ENCODE data around the gene RSAD1. TPM values are rescaled to one million over a fixed set of nuclear protein-coding genes. Genes with fewer than 3 reads are reported as not detected.

The RSAD1 gene
- total and polyA plus RNA-seq, 10 of the 15 experiments (the other 5 are each of a cell fraction or from before 2014, with no cell fraction given) = 2.5 to 28.1 (median 22.6) TPM

DNA sequence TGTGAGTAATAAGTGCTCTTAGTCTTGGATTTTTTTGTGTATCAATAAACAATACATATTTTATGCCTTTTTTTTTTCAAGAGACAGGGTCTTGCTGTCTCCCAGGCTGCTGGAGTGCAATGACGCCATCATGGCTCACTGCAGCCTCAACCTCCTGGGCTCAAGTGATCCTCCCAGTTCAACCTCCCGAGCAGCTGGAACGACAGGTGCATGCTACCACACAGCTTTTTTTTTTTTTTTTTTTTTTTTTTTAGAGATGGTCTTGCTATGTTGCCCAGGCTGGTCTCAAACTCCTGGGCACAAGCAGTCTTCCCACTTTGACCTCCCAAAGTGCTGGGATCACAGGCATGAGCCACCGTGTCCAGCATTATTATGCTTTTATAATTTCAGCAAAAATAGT, 39.7 kb upstream of the RSAD1 start:
- no peak for FAIRE-seq
- ChIA-PET POLR2A (no interaction called here), CTCF (no interaction called here), RAD21 (ENCODE audit: unreplicated experiment) (no interaction called here), SMC1A (ENCODE audit: uncharacterized antibody, unreplicated experiment) (no interaction called here)
- no peak for DNase-seq (ENCODE audit: low read depth, low spot score)
- Histone ChIP-seq H3K27ac (ENCODE audit: control insufficient read depth, insufficient read depth) (no peak overlapping the region), H2AFZ (ENCODE audit: control insufficient read depth, low read depth, low read length) (no peak overlapping the region), H3K27me3 (replicated peaks in 1 of 2; ENCODE audit: control insufficient read depth in 2 of 2, insufficient read depth in 2 of 2, low read length in 1 of 2) (no peaks in the 10 kb centered on the region), H4K20me1 (ENCODE audit: control insufficient read depth, insufficient read depth) (no peaks in the 10 kb centered on the region), H3K4me1 (ENCODE audit: control insufficient read depth, insufficient read depth, low read length) (no peaks in the 10 kb centered on the region), H3K9ac (ENCODE audit: control insufficient read depth, insufficient read depth, low read length) (no peak overlapping the region), H3K36me3 (ENCODE audit: control insufficient read depth in 2 of 2, insufficient read depth in 2 of 2, low read length in 1 of 2) (no peaks in the 10 kb centered on the region), H3K79me2 (ENCODE audit: control insufficient read depth, insufficient read depth, low read length) (no peaks in the 10 kb centered on the region), H3K4me2 (ENCODE audit: control insufficient read depth, insufficient read depth) (no peak overlapping the region), H3K9me3 (replicated peaks; ENCODE audit: control insufficient read depth, insufficient read depth, low read length) (no peaks in the 10 kb centered on the region), H3K4me3 (no peak overlapping the region)
- no TSS peak for BruUV-seq (replicated peaks)
- 98% methylated on average over 4 of the region's 4 CpGs for WGBS (ENCODE audit: insufficient coverage, insufficient replicate concordance, low lambda C conversion rate, missing lambda C conversion rate)
- in situ Hi-C loops (cut with MboI) = no loop called here
- intact Hi-C loops (cut with micrococcal nuclease; ENCODE audit: unreplicated experiment) = no loop called here
- no peak for TF ChIP-seq EZH2 (IDR thresholded peaks at IDR 0.05; ENCODE audit: borderline replicate concordance, control insufficient read depth, low read depth, low read length)
- no peak for TF ChIP-seq ESRRA (IDR thresholded peaks at IDR 0.05; ENCODE audit: low read length)
- TF ChIP-seq BACH1 (IDR thresholded peaks at IDR 0.05; ENCODE audit: borderline replicate concordance) = no peak
- no peak for TF ChIP-seq SP1 (IDR thresholded peaks at IDR 0.05; ENCODE audit: low read depth, low read length)
- no peak for TF ChIP-seq KLF5 (IDR thresholded peaks at IDR 0.05; ENCODE audit: partially characterized antibody)
- ATAC-seq = no peak

DNA sequence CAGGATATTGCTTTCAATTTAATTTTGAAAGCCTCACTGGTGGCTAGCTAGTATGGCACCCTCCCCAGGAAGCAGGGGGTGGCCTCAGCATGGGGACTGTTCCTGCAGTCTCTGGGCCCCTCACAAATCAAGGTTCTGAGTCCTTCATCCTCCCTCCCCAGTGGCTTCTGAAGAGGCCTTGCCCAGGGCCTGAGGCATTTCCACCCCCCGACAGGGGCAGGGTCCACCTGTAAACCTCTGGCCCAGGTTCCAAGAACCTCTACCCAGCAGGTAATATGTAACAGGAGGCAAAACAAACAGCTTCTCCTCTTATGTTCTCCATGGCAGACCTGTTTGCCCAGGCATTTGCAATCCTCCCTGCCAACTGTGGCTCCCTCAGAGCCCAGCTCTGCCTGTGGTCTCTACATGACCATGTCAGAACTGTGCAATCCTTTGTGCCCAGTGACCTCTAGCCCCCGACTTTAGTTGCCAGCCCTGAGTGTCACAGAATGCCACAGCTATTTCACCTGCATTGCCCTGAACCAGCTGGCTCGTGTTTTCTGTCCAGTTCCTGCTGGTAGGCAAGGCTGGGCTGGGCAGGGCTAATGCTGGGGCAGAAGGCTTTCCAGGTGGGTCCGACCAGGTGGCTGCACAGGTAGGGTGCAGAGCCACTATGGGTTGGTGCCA, 38.4 kb upstream of the RSAD1 start:
- SMC1A ChIA-PET (ENCODE audit: uncharacterized antibody, unreplicated experiment) = no interaction called here
- Histone ChIP-seq H4K20me1 (ENCODE audit: control insufficient read depth, insufficient read depth) (no peaks in the 10 kb centered on the region), H3K79me2 (ENCODE audit: control insufficient read depth, insufficient read depth, low read length) (no peaks in the 10 kb centered on the region), H3K27ac (ENCODE audit: control insufficient read depth, insufficient read depth) (no peak overlapping the region), H3K36me3 (ENCODE audit: control insufficient read depth in 2 of 2, insufficient read depth in 2 of 2, low read length in 1 of 2) (no peaks in the 10 kb centered on the region), H3K9ac (ENCODE audit: control insufficient read depth, insufficient read depth, low read length) (no peak overlapping the region), H3K4me2 (ENCODE audit: control insufficient read depth, insufficient read depth) (no peak overlapping the region), H3K9me3 (replicated peaks; ENCODE audit: control insufficient read depth, insufficient read depth, low read length) (no peaks in the 10 kb centered on the region), H2AFZ (ENCODE audit: control insufficient read depth, low read depth, low read length) (no peak overlapping the region), H3K27me3 (replicated peaks in 1 of 2; ENCODE audit: control insufficient read depth in 2 of 2, insufficient read depth in 2 of 2, low read length in 1 of 2) (no peaks in the 10 kb centered on the region), H3K4me1 (ENCODE audit: control insufficient read depth, insufficient read depth, low read length) (no peaks in the 10 kb centered on the region), H3K4me3 (no peak overlapping the region)
- no peak for ATAC-seq
- RAD21 ChIA-PET (ENCODE audit: unreplicated experiment) = no interaction called here
- 74% methylated on average over 4 of the region's 4 CpGs for WGBS (ENCODE audit: insufficient coverage, insufficient replicate concordance, low lambda C conversion rate, missing lambda C conversion rate)
- no TSS peak for BruUV-seq (replicated peaks)
- no peak for FAIRE-seq
- POLR2A ChIA-PET = interaction anchor here (1.2 kb wide), 1 partner anchor 10 kb away, joined by 3 read pairs; no protein-coding TSS in a partner anchor
- no peak for TF ChIP-seq CBFB (IDR thresholded peaks at IDR 0.05; ENCODE audit: low read depth)
- TF ChIP-seq TCF7 (IDR thresholded peaks at IDR 0.05; ENCODE audit: borderline replicate concordance) = no peak
- TF ChIP-seq JUNB (IDR thresholded peaks at IDR 0.05) = no peak
- no peak for TF ChIP-seq MEF2B (IDR thresholded peaks at IDR 0.05; ENCODE audit: partially characterized antibody, poor library complexity, severe bottlenecking)
- in situ Hi-C loops (cut with MboI) = no loop called here
- intact Hi-C loops (cut with micrococcal nuclease; ENCODE audit: unreplicated experiment) = no loop called here
- CTCF ChIA-PET = no interaction called here
- DNase-seq (ENCODE audit: low read depth, low spot score) = no peak

Measured in GM12878 (cell line).